Fibroblast of upper back skin (primary cell): ENCODE data around the gene ZNF521.

Experiments used
- DNase-seq: peaks from one replicate; pipeline ENCODE4 v3.0.0-alpha.2; 2013

The ZNF521 gene

DNA sequence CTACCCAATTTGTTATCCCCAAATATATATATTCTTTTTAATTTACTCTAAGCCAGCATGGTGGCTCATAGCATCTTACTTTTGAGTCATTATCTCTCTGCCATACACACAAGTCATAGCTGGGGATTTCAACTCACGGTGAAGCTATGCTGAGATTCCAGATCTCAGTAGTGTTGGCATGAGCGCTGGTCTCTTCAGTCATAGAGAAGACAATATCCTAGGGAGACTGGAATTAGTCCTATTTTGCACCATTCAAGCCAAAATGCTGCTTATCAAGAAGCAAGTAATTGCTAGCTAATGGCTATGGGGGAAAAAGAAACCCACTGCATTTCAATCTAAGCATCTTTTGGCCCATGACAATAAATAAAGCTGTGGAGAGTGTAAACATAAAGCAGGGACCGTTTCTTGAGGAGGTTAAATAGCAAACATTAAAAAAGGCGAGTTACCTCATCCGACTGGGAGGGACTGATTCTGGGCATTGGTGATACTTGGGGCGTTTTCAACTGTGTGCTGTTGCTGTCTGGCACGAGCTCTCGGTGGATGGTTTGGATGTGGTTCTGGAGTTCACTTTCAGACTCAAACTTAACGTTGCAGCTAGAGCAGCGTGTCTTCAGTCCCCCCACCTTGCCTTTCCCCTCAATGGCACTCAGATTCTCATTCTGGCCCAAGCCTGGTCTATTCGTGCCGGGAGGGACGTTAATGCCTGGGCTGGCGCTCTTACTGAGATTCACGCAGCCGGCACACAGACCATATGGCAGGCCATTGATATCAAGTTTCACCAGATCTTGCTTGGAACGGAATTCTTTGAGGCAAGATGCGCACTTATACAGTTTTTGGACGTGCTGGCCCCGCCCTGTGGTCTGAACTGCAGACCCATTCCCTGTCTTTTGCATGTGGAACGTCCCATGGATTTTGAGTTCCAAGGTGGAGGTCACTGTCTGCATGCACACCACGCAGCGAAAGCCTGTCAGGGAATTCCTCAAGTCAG, 127.8 kb downstream of the ZNF521 start:
- no peak for DNase-seq

DNA sequence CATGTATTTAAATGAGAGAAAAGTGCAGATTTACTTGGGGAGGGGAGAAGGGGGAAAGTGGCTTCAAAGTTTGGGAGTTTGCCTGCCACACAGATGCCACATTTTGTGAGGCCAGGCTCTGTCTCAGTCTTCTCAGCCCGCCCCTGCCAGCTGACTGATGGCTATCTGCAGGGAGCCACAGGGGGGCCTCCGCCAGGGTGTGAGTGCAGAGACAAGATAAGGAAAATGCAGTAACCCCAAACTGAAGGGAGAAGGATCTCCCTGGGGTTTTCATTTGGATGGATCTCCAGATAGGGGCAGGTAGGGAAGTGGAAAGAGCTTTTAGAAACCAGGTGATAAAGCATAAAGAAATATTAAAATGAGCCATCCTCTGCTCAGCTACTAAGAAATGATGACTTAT, 128.8 kb downstream of the ZNF521 start:
- no peak for DNase-seq

DNA sequence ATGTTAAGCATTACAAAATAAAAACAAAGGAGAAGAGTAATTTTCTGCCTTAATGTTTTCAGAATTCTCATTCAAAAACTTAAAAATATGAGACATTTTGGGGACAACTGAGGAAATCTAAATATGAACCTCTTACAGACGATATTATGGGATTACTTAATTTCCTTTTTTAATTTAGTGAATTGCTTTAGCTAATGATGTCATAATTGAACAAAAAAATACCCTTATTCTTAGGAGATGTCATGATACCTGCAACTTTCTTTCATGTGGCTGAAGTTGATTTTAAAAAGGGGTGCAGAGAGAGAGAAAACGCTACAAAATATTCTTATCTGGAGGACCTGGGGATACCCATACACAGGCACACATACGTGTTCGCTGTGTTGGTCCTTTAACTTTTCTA, 129.3 kb downstream of the ZNF521 start:
- DNase-seq, result no peak

DNA sequence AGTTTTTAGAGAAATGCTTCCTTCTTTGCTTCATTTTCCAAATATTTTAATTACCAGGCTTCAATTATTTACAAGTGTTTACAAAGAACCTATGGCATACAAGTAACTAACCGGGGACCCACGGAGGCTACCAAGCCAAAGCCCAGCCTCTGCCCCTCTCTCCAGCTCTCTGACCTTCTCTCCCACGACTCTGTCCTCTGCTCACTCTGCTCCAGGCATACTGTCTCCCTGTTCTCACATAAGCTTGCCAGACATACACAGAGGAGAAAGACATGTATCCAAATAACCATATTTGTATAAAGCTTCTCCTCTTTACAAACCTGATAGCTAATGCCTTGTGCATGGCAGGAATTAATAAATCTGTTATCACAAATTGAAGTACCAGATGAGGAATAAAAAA, 141.3 kb downstream of the ZNF521 start:
- no peak for DNase-seq

DNA sequence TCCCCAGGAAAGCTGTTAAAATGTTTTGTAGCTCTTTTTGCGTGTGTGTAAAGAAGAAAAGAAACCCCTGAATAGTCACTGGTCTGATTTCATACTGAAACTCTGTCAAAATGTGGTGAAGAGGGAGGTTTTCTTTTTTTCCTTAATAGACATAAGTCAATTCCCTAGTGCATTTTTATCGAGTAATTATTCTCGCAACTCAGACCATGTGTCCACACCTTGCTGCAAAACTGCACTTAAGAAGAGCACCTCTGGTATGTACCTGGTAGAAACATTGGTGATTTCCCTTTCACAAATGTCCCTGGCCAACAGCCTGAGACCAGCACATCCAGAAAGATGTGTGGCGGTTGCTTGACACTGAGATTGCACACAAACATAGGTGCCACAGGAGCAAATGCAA, 159.9 kb downstream of the ZNF521 start:
- no peak for DNase-seq

DNA sequence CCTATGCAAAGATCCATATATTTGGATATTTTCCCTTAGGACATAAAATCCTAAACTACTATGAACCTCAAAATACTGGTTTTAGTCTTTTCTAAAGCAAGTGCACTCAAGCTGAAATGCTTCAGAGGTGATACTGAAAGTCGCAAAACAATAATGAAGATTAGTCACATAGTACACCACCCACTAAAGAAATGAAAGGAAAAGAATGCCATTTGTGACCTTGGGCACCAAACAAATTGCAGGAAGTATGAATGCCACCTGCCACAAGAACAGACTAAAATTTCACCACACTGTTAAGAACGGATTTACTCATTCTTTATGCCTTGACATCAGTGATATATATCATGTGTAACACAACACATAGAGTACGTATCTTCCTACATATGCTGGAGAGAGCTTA, 161.5 kb downstream of the ZNF521 start:
- no peak for DNase-seq

DNA sequence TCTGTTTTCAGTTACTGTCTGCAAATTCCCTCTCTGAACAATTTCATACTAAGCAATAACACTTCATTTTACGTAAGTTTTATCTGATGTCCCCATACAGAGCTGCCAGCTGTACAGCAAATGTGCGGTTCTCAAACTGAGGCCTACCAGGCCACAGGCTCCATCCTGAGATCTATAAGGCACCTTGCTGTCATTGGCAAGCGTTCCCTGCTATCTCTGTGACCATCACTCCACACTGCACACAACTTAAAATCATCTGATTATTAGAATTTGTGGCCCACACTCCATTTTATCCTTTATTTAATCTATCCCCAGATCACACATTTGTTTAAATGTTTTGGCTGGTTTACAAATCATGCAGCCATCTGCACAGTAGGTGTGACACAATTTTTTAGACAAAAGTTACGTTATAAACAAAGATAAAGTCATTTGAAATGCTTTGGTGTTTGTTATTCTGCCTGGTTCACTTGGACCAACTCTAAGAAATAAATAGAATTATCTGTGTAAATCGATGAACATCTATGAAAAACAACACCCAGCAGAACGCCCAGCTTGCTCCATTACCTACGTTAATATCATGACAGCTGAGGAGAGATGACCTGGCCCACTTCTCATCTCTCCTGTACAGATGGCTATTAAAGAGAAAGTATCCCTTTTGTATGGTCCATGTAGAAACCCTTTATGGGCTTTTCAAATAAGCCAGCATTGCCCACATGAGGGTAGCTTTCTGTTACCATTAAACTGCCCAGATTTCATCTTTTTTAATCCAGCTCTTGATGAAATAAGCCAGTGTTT, 162.4 kb downstream of the ZNF521 start:
- no peak for DNase-seq

DNA sequence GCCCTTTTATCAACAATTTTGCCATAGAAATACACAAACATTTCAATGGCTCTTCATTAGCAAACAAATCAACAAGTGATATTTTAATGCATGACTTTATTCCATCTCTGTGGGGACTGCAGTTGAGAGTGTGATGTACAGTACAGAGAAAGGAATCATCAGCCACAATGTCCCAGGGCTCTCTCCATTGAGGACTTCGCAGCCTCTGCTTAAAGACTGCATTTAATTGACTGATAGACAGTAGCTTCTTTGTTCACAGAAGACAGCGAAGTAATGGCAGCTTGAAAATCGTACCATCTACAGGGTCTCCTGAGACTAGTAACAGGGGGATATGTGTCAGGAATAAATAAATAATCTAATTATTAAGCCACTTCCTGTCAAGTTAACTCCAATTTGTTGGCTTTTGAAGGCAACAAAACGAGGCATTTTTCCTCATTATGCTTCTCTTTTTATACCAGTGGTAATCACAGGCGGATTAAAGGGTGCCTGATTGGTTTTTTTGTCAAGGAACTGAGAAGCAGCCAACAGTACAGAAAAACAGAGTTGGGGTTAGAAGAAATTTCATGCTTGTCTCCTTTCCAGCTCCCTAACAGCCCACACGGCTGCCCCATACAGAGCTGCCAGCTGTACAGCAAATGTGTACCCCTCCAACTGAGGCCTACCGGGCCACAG, 164.3 kb downstream of the ZNF521 start:
- no peak for DNase-seq

DNA sequence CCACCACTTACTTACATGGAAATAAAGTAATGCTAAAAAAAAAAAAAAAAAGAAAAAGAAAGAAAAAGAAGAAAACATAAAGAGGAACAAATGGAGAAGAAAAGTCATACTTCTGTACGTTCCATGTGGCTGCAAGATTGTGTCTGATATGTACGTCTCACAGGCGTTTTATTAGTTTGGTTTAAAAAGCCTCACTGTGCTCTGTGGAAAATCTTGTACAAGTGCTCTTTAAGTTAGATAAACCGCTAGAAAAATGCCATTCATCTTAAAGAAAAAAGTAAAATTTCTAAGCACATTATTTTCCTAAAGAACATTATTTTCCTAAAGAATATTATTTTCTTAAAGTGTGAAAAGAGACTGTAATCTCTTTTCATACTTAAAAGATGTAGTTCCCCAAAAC, 165.1 kb downstream of the ZNF521 start:
- DNase-seq, result no peak

DNA sequence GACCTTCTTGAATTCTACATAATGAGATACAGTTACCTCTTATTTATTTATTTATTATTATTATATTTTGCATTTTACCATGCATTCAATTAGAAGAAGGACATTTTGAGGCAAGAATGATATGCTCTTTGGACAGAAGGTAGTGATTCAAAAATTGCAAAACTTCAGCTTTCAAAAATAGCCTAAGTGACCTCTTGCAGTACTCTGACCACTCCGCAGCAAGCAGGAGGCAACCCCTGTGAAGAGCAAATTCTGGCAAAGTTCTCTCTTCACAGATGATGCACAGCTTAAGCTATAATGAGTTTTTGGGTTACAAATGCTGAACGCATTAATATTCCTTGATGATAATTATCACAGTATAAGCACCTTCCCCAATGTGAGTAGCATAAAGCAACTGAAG, 170.0 kb downstream of the ZNF521 start:
- no peak for DNase-seq

DNA sequence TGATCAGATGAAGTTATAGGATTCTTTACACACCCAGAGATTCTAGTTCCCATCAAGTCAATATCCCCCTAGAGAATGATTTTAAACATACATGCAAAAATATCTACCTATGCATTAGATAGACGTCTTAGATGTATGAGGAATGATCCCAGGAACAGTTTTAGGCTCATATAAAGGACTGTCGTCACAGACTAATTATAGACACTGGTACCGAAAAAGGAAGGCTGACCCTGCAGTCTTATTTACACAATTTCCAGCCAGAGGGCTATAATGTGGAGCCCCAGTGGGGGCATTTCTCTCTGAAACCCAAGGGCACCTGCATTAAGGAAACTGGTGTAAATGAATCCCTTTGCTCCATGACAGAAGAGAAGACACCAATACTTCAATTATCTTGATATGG, 170.4 kb downstream of the ZNF521 start:
- no peak for DNase-seq

DNA sequence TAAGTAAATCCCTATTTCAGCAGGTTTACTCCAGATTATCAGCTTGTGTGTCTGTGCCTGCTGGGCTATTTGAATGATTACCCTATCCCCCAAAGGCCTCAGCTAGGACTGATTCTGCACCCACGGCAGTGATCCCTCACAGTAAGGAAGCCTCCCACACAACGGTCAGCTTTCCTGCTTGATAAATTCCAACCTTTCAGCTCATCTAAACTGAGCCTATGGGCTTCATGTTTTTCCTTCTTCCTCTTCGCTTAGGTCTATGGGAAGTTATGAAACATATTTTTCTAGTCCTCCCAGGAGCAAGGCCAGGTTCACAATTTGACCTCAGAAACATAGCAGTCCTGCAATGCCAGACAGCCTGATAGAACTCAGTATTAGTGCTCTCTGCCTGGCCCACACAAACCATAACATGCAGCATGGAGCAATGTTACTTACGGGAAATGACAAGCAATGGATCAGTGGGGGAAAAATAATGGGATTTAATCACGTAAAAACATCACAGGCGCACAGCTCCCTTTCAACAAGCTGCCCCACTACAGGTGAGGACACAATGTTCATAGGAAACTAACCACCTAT, 170.9 kb downstream of the ZNF521 start:
- DNase-seq, result no peak

DNA sequence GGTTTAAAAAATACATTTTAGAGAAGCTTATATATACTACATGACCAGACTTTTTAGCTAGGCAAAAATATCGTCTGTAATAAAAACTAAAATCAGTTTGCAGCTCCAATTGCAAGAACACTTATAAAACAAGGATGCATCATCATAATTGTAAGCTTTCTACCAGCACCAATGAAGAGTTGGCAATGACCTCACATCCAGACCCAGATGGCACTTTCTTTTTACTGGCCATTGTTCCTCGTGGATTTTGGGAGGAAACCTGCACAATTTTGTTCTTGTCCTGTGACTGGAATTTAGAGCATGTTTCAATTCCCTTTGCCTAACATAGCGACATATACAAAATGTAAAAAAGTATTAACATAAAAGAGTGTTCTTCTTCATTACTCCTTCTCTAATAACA, 174.3 kb downstream of the ZNF521 start:
- DNase-seq, result no peak

DNA sequence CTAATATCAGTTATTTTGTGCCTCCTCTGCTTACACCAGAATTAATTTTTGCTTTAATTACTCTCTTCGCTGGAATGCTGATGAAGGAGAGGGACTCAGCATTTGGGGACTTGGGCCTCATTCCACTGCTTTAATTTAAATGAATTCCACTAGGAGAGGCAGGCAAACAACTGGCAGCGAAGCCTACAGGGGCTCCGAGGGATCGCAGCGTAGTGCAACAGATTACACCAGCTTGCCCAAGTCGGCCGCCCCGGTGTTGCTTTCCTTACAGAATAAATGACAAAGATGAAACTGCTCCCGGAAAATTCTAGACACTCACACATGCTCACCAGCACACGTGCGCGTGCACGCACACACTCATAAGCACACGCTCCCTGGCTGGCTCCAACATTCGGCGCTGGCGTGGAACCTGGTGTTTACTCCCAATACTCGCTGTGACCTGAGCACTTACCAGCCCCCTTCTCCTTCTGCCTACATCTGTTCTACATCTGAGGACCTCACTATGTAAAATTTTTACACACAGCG, 175.4 kb downstream of the ZNF521 start:
- no peak for DNase-seq

DNA sequence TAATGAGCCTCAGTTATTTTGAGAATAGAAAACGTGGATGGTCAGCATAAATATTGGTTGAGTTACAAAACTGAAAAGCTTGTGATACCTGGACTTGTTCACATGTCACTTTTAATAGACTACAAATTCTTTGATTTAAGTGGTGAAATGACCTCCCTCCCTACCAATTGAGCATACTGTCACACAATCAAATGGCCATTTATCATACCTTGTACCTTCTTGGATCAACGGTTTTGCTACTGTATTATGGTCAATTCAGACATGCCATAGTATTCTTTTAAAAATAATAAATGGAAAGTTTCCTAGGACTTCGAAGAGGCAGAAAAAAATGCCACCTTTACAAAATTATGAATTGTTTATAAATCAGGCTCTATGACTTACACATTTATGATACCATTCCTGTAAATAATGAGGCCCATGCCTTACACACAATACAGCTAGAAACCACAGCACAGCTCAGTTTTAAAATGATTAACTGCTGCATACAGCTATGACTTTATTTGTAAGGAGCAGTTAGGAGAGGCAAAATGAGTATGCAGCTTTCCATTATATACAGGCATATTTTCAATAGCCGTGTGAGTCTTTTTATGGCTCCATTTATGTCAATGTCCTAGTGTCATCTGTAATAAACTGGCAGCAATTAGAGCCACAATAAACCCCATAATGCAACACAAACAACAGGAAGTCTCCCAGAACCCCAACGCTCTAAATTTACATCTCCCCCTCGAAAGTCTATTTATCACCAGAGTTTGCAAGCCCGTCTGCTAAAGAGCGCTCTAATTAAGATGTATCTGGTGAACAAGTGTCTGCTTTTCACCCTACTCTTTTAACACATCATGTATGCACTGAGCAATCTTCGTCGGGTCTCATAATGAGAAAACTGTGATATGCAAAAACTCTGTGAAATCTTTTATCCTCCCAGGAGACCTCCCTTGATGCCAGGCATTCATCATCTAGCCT, 176.1 kb downstream of the ZNF521 start:
- DNase-seq, result no peak

DNA sequence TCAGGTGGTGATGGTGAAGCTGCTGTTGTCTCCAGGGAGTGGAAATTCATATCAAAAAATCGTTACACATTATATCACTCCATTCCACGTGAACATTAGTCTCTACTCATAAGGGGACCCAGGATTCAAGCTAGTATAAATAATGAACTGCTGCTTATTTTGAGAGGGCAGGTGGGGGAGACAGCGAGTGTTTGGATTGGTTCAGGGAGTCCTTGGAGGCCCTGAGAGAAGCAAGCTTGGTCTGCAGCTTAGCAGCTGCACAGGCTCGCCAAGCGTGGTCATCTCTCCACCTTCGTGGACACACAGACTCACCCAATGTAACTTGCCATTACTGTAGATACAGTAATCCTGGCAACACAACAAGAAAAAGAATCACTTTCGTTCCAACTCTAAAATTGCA, 177.6 kb downstream of the ZNF521 start:
- DNase-seq, result no peak

DNA sequence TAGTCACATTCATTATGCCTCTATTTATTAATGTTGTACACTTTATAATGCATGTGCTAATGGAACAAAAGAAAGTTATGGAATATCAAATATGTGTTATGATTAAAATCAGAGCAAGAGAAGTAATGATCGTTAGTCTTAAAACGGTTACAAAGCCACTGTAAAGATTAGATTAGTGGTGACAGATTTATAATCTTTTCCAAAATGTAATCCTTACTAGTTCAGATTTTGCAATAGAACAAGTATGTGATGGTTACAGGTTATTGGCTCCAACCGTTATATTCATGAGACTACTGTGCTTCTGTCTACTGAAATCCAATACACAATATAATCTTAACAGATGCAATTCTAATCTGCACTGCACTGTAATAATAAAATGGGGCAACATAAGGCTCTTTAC, 180.6 kb downstream of the ZNF521 start:
- no peak for DNase-seq

DNA sequence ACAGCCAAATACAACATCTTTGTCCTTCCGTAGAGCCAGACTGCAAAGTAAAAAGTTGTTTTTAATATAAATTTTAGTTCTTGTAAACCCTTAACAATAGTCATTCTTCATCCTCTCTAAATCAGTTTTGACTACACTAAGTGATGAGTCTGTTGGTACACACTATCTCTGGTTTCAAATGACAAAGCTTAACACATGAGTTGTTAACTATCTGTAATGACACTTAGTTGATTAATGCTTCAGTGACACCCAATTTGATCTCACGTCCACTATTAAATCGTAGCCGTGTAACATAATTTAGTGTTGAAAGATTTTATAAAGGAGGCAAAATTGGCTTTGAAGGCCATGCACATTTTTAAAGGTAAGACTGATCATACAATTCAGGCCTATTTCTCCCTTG, 181.6 kb downstream of the ZNF521 start:
- no peak for DNase-seq

DNA sequence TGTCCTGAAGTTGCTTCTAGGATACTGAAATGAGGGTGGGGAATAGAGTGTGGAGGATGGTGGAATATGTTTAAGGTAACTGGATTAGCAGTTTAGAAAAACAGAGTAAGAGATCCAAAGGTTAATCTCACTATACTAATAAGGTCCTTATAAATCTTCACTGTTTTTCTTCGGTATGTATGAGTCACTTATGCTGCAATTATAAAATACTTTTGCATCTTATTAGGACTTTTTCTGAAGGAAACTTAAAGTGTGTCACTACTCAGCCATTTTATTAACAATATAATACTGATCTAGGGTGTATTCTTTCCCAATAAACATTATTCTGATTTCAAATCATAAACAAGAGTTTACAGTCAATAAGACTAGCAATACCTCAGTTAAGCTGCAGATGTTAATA, 182.3 kb downstream of the ZNF521 start:
- peak; percentile 24 for DNase-seq

DNA sequence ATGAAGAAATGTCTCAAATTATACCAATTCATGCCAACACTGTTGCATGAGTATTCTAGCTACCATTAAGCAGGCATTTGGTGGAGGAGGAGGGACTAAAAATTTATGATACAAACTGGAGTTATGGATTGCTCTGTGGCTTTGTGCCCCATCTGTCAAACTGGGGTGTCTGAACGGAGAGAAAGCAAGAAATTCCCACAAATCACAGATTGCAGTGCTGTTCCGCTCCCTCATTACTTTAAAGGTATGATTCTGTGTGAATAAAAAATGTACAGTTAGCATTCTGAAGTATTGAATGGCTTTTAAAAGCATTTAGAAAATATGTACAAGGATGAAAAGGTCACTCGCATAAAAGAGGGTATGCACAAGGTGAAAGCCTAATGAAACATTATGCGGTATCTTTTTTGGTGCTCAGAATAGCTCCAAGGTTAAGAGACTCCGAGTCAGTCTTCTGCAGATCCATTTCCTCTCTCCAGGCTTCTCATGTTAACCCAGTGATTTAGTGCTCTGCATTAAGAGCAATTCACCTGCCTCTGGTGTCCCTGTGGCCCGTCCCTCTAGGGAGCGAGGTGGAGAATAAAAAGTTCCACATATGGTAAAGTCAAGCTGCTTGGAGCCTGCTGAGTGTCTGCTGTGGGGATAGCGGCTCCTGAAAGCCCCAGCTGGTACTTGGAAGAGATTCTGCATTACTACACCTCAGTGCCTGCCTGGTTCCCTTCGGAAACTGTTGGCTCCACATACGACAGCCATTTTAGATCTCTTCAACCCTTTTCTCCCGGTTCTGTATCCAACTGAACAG, 184.2 kb downstream of the ZNF521 start:
- no peak for DNase-seq

DNA sequence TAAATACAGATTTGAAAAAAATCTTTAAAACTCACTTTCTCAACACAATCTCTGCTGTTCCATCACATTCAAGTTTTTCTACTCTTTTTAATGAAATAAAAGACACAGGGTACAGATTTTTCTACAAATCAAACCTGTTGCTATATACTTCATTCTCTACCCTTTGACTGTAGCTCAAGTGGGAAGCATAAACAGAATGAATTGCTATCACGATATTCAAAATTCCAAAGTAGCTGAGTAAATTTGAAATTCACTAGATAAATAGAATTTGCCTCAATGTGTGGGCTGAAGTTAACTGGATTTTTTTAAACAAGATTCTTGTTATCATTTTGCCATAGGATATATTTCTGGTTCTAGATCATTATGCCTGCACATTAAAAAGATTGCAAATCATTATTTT, 185.9 kb downstream of the ZNF521 start:
- DNase-seq, result no peak
